Hematopoietic multipotent progenitor cell treated with erythropoietin and hydrocortisone succinate and interleukin-3 and kit ligand, for 15 days (in vitro differentiated cells): ENCODE results near the gene GRIA3.

Experiments
- DNase-seq: peaks from one replicate; pipeline ENCODE4 v3.0.0-alpha.2; 2015; ENCODE audit warnings: low spot score

Gene GRIA3

DNA sequence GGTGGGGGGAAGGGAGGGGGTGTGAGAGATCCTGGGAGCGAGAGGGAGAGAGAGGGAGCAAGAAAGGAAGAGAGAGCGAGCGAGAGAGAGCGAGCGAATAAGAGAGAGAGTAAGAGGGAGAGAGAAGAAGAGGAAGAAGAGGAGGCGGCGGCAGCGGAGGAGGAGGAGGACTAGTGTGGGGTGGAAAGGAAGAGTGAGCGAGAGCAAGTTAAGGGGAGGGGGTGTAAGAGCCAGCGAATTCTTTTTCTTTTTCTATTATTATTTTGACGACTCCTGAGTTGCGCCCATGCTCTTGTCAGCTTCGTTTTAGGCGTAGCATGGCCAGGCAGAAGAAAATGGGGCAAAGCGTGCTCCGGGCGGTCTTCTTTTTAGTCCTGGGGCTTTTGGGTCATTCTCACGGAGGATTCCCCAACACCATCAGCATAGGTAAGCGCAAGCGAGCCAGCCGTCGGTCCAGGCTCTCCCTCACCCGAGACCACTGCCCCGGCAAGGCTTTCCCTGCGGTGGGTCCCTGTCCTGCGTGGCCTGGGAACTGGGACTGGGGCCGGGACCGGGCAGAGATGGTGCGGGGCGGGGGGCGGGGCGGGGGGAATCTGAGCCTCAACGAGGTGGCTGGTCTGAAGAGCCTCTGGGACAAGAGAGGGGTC, at the start of gene GRIA3:
Gene GRIA3, plus strand, starts transcription at position 60 of the 647 bp plus-strand sequence. Its CDS starts 258 bp downstream, at position 318.
- DNase-seq, result no peak

GRCh38 chrX:123138473-123138872, 45.6 kb upstream of the GRIA3 start:
- DNase-seq, result no peak

DNA sequence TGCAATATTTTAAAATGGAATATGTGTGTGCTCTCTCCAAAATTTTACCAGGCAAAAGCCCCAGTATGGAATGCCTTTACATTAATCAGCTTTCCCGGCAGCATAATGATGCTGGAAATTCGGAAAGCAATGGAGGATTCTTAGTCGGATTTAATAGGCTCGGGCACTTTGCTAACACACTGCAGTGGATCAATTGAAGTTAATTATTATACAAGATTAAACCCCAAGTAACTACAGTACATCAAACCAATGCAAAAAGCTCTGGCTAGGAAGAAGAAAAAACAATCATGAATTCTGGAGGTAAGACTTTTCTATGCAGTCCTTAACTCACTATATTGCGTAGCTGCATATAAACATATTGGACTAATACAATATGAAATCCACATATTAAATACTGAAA, 43.6 kb upstream of the GRIA3 start:
- DNase-seq, result no peak

DNA sequence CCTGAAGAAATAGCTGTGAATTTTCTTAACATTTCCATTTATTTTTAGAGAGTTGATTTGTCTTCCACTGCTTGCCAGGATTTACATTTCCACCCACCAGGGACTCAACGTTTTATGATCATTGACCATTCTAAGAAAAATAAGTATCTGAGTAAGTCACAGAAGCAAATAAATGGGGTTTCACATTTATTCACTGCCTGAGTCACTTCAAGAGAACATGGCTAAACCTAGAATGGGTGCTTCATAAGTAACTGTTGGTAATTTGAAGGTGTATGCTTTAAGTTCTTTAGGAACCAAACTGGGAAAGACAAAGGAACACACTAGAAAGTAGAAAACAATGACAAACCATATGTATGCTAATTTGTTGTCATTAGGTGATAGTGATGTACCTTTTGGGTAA, 43.2 kb upstream of the GRIA3 start:
- no peak for DNase-seq

- no peak for DNase-seq
These were observed 30.2 kb upstream of the GRIA3 start for GRCh38 chrX:123153846-123154335.

DNA sequence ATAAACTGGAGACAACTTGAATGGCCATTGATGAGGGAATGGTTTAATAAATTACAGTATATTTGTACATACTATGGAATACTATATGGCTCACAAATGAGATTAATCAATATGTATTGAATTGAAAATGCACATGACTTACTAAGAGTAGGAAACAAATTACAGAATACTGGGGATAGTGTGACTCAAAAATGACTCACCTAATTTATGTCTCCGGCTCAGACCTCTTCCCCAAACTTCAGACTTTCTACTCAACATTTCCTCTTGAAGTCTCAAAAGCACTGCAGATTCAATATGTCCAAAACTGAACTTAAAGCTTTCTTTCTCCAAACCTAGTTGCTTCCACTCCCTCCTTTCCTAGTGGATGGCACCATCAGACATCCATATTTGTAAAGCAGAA, 28.8 kb upstream of the GRIA3 start:
- DNase-seq, result no peak

GRCh38 chrX:123157586-123157985, 26.5 kb upstream of the GRIA3 start:
- no peak for DNase-seq

GRCh38 chrX:123159403-123159802, 24.7 kb upstream of the GRIA3 start:
- DNase-seq, result no peak

- DNase-seq, result no peak
These were observed 16.5 kb upstream of the GRIA3 start for GRCh38 chrX:123167621-123168020.

- DNase-seq, result no peak
These were observed 14.7 kb upstream of the GRIA3 start for GRCh38 chrX:123169247-123169901.

GRCh38 chrX:123170546-123170945, 13.5 kb upstream of the GRIA3 start:
- no peak for DNase-seq

- DNase-seq, result no peak
These were observed 12.3 kb upstream of the GRIA3 start for GRCh38 chrX:123171781-123172180.

DNA sequence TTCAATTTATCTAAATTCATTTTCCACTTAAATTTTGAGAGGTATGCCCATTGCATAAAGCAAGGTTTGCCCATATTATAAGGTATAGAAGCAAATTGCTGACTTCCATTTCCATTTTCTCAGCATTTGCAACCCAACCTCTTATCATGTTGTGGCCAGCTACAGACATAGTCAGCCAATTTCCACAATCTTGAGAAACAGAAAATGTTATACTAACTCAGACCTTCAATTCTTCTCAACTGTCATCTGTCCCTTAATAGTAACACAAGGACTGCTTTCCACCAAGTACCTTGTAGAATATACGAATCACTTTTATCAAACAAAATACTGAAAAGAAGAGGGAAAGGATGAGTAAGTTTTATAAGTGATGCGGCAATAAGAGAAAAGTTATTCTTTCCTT, 11.2 kb upstream of the GRIA3 start:
- DNase-seq, result peak; percentile 17

GRCh38 chrX:123173833-123174232, 10.2 kb upstream of the GRIA3 start:
- peak; percentile 14 for DNase-seq

- no peak for DNase-seq
These were observed 8.5 kb upstream of the GRIA3 start for GRCh38 chrX:123175366-123176122.

GRCh38 chrX:123181233-123181914, 2.7 kb upstream of the GRIA3 start:
- no peak for DNase-seq

DNA sequence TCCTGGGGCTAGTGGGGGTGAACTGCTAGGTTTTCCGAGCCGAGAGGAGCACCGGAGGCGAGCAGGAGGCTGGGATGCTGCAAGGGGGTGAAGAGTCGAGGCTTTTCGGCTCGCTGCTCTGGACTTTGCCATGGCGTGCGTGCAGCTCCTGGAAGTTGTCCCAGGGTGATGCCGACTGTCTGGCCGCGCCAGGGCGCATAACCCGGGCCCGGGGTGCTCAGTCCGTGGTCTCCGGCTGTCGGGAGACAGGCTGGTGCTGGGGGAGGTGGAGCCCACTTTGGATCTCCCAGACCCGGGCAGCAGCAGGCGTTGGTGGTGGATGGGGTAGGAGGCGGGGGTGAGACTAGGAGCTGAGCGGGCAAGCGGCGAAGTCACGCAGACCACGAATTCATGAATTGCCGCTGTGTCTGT, 793 bp downstream of the GRIA3 start:
- DNase-seq, result no peak

DNA sequence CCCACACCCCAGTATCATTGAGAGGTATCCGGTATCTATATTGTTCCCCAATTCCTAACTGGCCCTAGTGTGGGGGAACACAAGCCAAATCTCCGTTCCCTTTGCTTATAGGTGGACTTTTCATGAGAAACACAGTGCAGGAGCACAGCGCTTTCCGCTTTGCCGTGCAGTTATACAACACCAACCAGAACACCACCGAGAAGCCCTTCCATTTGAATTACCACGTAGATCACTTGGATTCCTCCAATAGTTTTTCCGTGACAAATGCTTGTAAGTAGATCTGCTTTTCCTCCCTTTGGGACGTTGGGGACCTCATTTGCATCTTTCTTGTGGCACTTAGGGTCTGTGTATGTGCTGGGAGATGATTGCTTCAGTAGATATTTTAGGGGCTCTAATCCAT, 1.6 kb downstream of the GRIA3 start:
- no peak for DNase-seq

DNA sequence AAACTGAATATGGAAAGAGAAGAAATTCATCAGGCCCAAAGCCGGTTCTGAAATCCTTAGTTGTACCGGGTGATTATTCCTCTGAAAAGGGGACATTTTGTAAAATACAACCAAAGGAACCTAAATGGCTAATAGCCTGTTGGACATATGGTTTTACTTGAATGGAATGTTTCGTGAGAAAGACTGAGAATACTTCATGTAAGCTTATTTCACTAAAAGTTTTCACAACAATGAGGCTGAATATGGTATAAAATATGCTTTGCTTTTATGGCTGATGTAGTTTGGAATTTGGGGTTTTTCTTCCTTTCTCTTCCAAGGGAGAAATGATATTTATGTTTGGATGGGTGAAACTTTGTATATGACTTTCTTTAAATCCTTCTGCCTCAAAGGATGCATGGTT, 2.7 kb downstream of the GRIA3 start:
- no peak for DNase-seq

DNA sequence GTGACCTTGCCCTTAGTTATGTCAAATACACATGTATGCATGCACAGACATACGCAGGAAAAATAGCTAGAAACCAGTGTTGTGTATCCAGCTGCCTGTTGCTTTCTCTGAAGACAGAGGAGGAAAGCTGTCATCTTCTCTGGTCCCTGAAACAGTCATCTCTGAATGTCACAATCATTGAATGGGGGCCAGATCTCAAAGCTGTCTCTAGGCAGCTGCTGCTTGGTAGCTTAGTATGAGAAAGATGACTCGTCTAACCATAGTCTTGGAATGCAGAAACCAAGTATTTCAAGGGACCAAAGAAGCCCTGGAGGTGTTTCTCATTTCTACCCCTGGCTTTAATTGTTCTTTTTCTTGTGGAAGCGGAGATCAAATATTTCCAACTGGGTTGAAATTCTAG, 4.0 kb downstream of the GRIA3 start:
- no peak for DNase-seq

DNA sequence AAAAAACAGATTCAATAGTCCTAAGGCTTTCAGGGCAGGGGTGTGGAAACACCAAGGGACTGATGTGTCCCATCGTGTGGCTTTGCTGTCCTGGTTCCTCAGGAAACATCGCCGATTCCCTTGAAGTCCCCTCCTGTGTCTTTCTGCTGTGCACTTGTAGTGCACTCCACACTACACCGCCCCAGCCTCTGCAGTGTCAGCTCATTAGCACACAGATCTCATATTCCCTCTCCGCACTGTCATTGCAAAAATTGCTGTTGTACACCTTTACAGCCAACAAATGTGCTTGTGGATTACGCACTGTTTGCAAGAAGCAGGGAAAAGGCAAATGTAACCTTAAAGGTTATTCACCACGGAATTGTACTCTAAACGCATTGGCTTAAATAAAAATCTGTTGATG, 5.3 kb downstream of the GRIA3 start:
- no peak for DNase-seq

GRCh38 chrX:123190096-123190495, 6.0 kb downstream of the GRIA3 start:
- DNase-seq, result no peak

DNA sequence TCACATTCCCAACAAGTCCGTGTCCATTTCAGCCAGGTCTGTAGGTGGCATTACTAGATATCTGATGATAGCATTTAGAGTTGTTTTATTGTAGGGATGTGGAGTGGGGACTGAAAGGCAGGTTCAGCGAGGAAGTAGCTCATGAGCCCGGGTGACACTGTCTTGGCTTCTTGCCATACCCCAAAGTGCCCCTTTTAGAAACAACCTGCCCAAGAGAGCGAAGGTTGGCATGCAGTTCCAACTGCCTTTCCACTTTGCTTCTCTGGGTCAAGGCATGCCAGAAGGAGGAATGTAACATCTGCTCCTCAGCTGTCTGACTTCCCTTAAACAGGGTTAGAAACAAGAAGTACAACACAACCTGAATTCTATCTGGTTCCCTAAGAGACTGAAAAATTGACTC, 9.0 kb downstream of the GRIA3 start:
- DNase-seq, result no peak
